GM12878 (cell line): ENCODE data around the gene PRDM8. TPM values are rescaled to one million over a fixed set of nuclear protein-coding genes. Genes with fewer than 3 reads are reported as not detected.

Source experiments
- BCL3 ChIP-seq: IDR thresholded peaks from 2 replicates; pipeline ENCODE4 v1.6.1; 2011; ENCODE audit warnings: borderline replicate concordance, low read depth, mild to moderate bottlenecking, moderate library complexity, low read length; ENCODE audit not compliant: insufficient read depth, poor library complexity, severe bottlenecking
- BMI1 ChIP-seq: fragments of 450-650 bp; IDR thresholded peaks from 2 replicates; pipeline ENCODE4 v1.6.1; 2016; ENCODE audit warnings: mild to moderate bottlenecking, moderate library complexity, borderline replicate concordance
- CHD4 ChIP-seq: fragments of 200-600 bp; sonication (generic); IDR thresholded peaks from 2 replicates; pipeline ENCODE4 v1.6.1; 2016; ENCODE audit warnings: mild to moderate bottlenecking
- EGR1 ChIP-seq, 2 experiments: IDR thresholded peaks; 1 replicate in 1 of 2; 2 replicates in 1 of 2; pipeline ENCODE4 v1.6.1; 2011 to 2012; ENCODE audit warnings: low read depth in 2 of 2, low read length in 2 of 2, borderline replicate concordance in 1 of 2, mild to moderate bottlenecking in 1 of 2, moderate library complexity in 1 of 2
- ETV6 ChIP-seq, 2 experiments: fragments of 450-650 bp in 1 of 2; IDR thresholded peaks in 1 of 2; conservative IDR thresholded peaks in 1 of 2; 2 replicates each; pipeline ENCODE4 v1.6.1; 2014; ENCODE audit warnings: antibody characterized with exemption in 1 of 2, borderline replicate concordance in 1 of 2, low read depth in 1 of 2, mild to moderate bottlenecking in 1 of 2, moderate library complexity in 1 of 2
- FOXM1 ChIP-seq: IDR thresholded peaks from 2 replicates; pipeline ENCODE4 v1.6.1; 2012; ENCODE audit warnings: low read depth, mild to moderate bottlenecking, inconsistent platforms, low read length, moderate library complexity
- HDAC6 ChIP-seq: fragments of 200-600 bp; sonication (generic); IDR thresholded peaks from one replicate; pipeline ENCODE4 v1.8.0; 2017; ENCODE audit warnings: antibody characterized with exemption; ENCODE audit not compliant: unreplicated experiment
- IKZF1 ChIP-seq: fragments of 450-650 bp; conservative IDR thresholded peaks from 2 replicates; pipeline ENCODE4 v1.6.1; 2017; ENCODE audit warnings: antibody characterized with exemption, mild to moderate bottlenecking
- JUNB ChIP-seq: IDR thresholded peaks from 2 replicates; pipeline ENCODE4 v1.6.1; 2016; ENCODE audit warnings: antibody characterized with exemption, mild to moderate bottlenecking
- JUND ChIP-seq: IDR thresholded peaks from 2 replicates; pipeline ENCODE4 v1.6.1; 2012; ENCODE audit warnings: low read depth, mild to moderate bottlenecking, low read length, improper control_type of control experiment, moderate library complexity
- KLF5 ChIP-seq: fragments of 450-650 bp; IDR thresholded peaks from 2 replicates; pipeline ENCODE4 v1.6.1; 2014; ENCODE audit warnings: mild to moderate bottlenecking; ENCODE audit not compliant: partially characterized antibody
- LARP7 ChIP-seq: fragments of 450-650 bp; IDR thresholded peaks from 2 replicates; pipeline ENCODE4 v1.6.1; 2017; ENCODE audit warnings: mild to moderate bottlenecking
- MAX ChIP-seq: IDR thresholded peaks from 2 replicates; pipeline ENCODE4 v1.6.1; 2012; ENCODE audit warnings: low read depth, low read length, improper control_type of control experiment
- MYB ChIP-seq: fragments of 150-350 bp; IDR thresholded peaks from 2 replicates; pipeline ENCODE4 v1.6.1; 2014; ENCODE audit warnings: mild to moderate bottlenecking, low read depth, low read length, borderline replicate concordance
- NFXL1 ChIP-seq: fragments of 450-650 bp; IDR thresholded peaks from 2 replicates; pipeline ENCODE4 v1.6.1; 2017; ENCODE audit warnings: antibody characterized with exemption, mild to moderate bottlenecking, borderline replicate concordance
- PKNOX1 ChIP-seq: fragments of 450-650 bp; IDR thresholded peaks from 2 replicates; pipeline ENCODE4 v1.6.1; 2016; ENCODE audit warnings: mild to moderate bottlenecking
- RAD51 ChIP-seq: fragments of 450-650 bp; IDR thresholded peaks from 2 replicates; pipeline ENCODE4 v1.6.1; 2016; ENCODE audit warnings: moderate library complexity, mild to moderate bottlenecking, inconsistent platforms
- RFX5 ChIP-seq: IDR thresholded peaks from 2 replicates; pipeline ENCODE4 v1.6.1; 2011; ENCODE audit warnings: low read depth, low read length, improper control_type of control experiment
- SPI1 ChIP-seq: IDR thresholded peaks from 2 replicates; pipeline ENCODE4 v1.6.1; 2011; ENCODE audit warnings: low read depth, mild to moderate bottlenecking, low read length, moderate library complexity, borderline replicate concordance; ENCODE audit not compliant: insufficient read depth
- STAT1 ChIP-seq: fragments of 450-650 bp; conservative IDR thresholded peaks from 2 replicates; pipeline ENCODE4 v1.6.1; 2014; ENCODE audit warnings: antibody characterized with exemption, mild to moderate bottlenecking
- USF2 ChIP-seq: IDR thresholded peaks from 2 replicates; pipeline ENCODE4 v1.6.1; 2011; ENCODE audit warnings: low read depth, low read length, improper control_type of control experiment, borderline replicate concordance
- YY1 ChIP-seq: IDR thresholded peaks from 2 replicates; pipeline ENCODE4 v1.6.1; 2011; ENCODE audit warnings: low read depth, mild to moderate bottlenecking, low read length
- ZNF24 ChIP-seq: fragments of 450-650 bp; IDR thresholded peaks from 2 replicates; pipeline ENCODE4 v1.6.1; 2017; ENCODE audit warnings: antibody characterized with exemption, mild to moderate bottlenecking
- ZNF592 ChIP-seq: fragments of 450-650 bp; IDR thresholded peaks from 2 replicates; pipeline ENCODE4 v1.6.1; 2017; ENCODE audit warnings: mild to moderate bottlenecking, moderate library complexity
- polyA plus RNA-seq, 11 experiments: library from polyadenylated mRNA; depleted of rRNA in 4 of 11; unstranded in 6 of 11; stranded (reverse) in 5 of 11; fragments of >200 nt; fragmentation: Nextera tagmentation in 4 of 11; fragmentation: Illumina TruSeq in 1 of 11; extraction: Ambion mirVana in 4 of 11; extraction: Trizol in 1 of 11; gene quantifications; 1 replicate in 1 of 11; 2 replicates in 10 of 11; pipeline versions ENCODE4 v1.2.1 to v1.2.3, GENCODE V29; 2011 to 2016; ENCODE audit warnings: inconsistent platforms in 2 of 11, missing spikeins in 2 of 11, low read depth in 1 of 11
- total RNA-seq, 4 experiments: library from RNA; depleted of rRNA in 3 of 4; stranded (reverse); fragments of >200 nt in 3 of 4; fragmentation: Illumina TruSeq in 1 of 4; extraction: Trizol in 1 of 4; gene quantifications; 2 replicates each; pipeline versions ENCODE4 v1.2.1 to v1.2.3, GENCODE V29; 2013 to 2021

Gene PRDM8
- total and polyA plus RNA-seq, 10 of the 15 experiments (the other 5 are each of a cell fraction or from before 2014, with no cell fraction given), result 0.09 to 1.6 (median 0.40) TPM

- no peak for TF ChIP-seq ZNF592
- no peak for TF ChIP-seq BMI1
- no peak for TF ChIP-seq BCL3
- no peak for TF ChIP-seq NFXL1
- no peak for TF ChIP-seq LARP7
- TF ChIP-seq MYB, result no peak
- TF ChIP-seq STAT1, result no peak
- TF ChIP-seq FOXM1, result no peak
- no peak for TF ChIP-seq SPI1
- no peak for TF ChIP-seq EGR1 (IDR thresholded peaks at IDR 0.05; ENCODE audit: borderline replicate concordance in 1 of 2, low read depth in 2 of 2, low read length in 2 of 2)
- TF ChIP-seq KLF5, result no peak
- no peak for TF ChIP-seq RFX5
- no peak for TF ChIP-seq PKNOX1
- TF ChIP-seq ZNF24, result no peak
- TF ChIP-seq HDAC6, result no peak
- TF ChIP-seq MAX, result no peak
- peak; percentile 97 for TF ChIP-seq IKZF1
- TF ChIP-seq USF2, result no peak
- 0 out of 2 replicates have a peak, but pooled peaks have one; percentile 4 for TF ChIP-seq YY1
- TF ChIP-seq JUNB, result no peak
- no peak for TF ChIP-seq JUND
- TF ChIP-seq ETV6 (conservative IDR thresholded peaks at IDR 0.05 in 1 of 2, IDR thresholded peaks at IDR 0.05 in 1 of 2; ENCODE audit: borderline replicate concordance in 1 of 2, low read depth in 1 of 2), result no peak
- TF ChIP-seq RAD51, result no peak
- TF ChIP-seq CHD4, result no peak
Observed at GRCh38 chr4:80202190-80202711, 4.9 kb downstream of the PRDM8 start (continued).
